ENCODE data around the gene LAMA2. TPM values are rescaled to one million over a fixed set of nuclear protein-coding genes. Genes with fewer than 3 reads are reported as not detected.

Gene LAMA2
- total and polyA plus RNA-seq, 2 of the 13 experiments (the other 11 are each of a cell fraction or from before 2014, with no cell fraction given), result 0.11 to 0.28 TPM

- no peak for TF ChIP-seq DZIP1 (CRISPR knock-in tag; IDR thresholded peaks at IDR 0.05)
Observed at GRCh38 chr6:129494586-129494985, 611.6 kb downstream of the LAMA2 start (continued).

- WGBS (ENCODE audit: low lambda C conversion rate), result 47% methylated on average over 2 of the region's 2 CpGs
- H3K4me1 ChIP-seq (ENCODE audit: insufficient read depth, low read length), result peaks cover 28% of the 10 kb centered on the region
- TF ChIP-seq JUNB (CRISPR knock-in tag; IDR thresholded peaks at IDR 0.05; ENCODE audit: borderline replicate concordance), result no peak
- TF ChIP-seq ZNF839 (CRISPR knock-in tag; IDR thresholded peaks at IDR 0.05; ENCODE audit: borderline replicate concordance), result no peak
- no peak for TF ChIP-seq ARHGAP35 (CRISPR knock-in tag; IDR thresholded peaks at IDR 0.05; ENCODE audit: borderline replicate concordance)
- TF ChIP-seq FOXJ3 (CRISPR knock-in tag; IDR thresholded peaks at IDR 0.05; ENCODE audit: borderline replicate concordance), result no peak
- no peak for TF ChIP-seq GPBP1L1 (CRISPR knock-in tag; IDR thresholded peaks at IDR 0.05)
- H3K79me2 ChIP-seq (ENCODE audit: insufficient read depth, low read length), result no peaks in the 10 kb centered on the region
- H2AFZ ChIP-seq (ENCODE audit: low read length), result no peak overlapping the region
- no peak overlapping the region for H3K9ac ChIP-seq (ENCODE audit: insufficient read depth, low read depth, low read length)
- H4K20me1 ChIP-seq (ENCODE audit: insufficient read depth, low read length), result no peaks in the 10 kb centered on the region
- intact Hi-C loops (cut with micrococcal nuclease; ENCODE audit: unreplicated experiment) (no loop called here), in situ Hi-C loops (cut with HindIII; ENCODE audit: extremely low pct_ligation_motif_present, low pct_unique_long_range_greater_than_20kb) (loop anchor here (25.0 kb wide), 1 partner anchor 442 kb away; no protein-coding TSS in a partner anchor)
- H3K4me3 ChIP-seq (replicated peaks in 1 of 3; ENCODE audit: insufficient read depth in 1 of 3, low read depth in 2 of 3, low read length in 3 of 3), result no peak overlapping the region
- BruUV-seq (replicated peaks), result no TSS peak
- DNase-seq (ENCODE audit: low spot score), result no peak
- no peak for ATAC-seq
- H3K4me2 ChIP-seq (ENCODE audit: low read depth, low read length), result no peak overlapping the region
- POLR2A ChIA-PET, result no interaction called here
- H3K9me3 ChIP-seq (ENCODE audit: low read length), result no peaks in the 10 kb centered on the region
- no peaks in the 10 kb centered on the region for H3K27me3 ChIP-seq (ENCODE audit: control insufficient read depth in 1 of 2, insufficient read depth in 2 of 2, low read length in 2 of 2)
- no peak for FAIRE-seq
- H3K36me3 ChIP-seq (replicated peaks in 1 of 2; ENCODE audit: control insufficient read depth in 1 of 2, insufficient read depth in 2 of 2, low read length in 2 of 2), result no peaks in the 10 kb centered on the region
- H3K27ac ChIP-seq (ENCODE audit: extremely low read length, insufficient read depth, low read length), result no peak overlapping the region
- CTCF ChIA-PET (ENCODE audit: low intra/inter-chr PET ratio, low total read pairs), result no interaction called here
Observed at GRCh38 chr6:129495652-129496051, 612.7 kb downstream of the LAMA2 start.

Measured in HepG2 (cell line).